Left hindlimb (tissue), 1 donor: ENCODE results near the gene SNRPA.
A peak's percentile ranks its signal among the peaks of the same experiment; 100 is the strongest.
"Not testable (repeated sequence)": the region's sequence is repeated elsewhere in the genome, so short reads cannot be mapped to it uniquely, and the experiment has no call there.

ENCODE experiments used
- DNase-seq: peaks from one replicate; pipeline ENCODE4 v3.0.0-alpha.2; 2018

The SNRPA gene

DNA sequence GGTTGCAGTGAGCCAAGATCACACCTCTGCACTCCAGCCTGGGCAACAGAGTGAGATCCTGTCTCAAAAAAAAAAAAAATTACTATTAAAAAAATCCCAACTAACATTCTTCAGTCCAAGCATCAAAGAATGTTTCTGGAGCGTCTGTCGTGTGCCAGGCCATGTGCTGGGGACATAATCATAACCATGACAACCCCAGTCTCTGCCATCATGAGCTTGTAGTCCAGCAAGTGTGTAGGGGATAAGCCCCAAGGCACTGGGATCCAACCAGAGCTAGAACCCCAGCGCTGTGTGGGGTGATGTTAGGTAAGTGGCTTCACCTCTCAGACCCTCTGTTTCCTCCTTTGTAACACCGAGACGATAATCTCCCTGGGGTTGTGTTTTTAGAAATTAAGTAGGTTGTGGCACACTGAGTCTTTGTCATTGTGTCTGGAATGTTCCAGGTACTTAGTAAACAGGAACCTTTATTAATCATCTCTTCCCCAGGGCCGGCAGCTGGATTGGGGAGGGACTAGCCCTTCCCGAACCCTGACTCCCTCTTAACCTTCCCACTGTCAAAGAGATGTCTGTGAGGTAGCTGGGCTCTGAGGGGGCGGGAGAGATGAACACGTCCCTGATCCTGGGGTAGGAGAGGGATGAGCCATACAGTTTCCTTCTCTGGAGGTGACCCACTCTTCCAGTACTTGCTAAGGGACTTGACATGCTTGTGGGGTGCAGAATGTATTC is 28.9 kb upstream of the SNRPA start:
- DNase-seq = no peak

DNA sequence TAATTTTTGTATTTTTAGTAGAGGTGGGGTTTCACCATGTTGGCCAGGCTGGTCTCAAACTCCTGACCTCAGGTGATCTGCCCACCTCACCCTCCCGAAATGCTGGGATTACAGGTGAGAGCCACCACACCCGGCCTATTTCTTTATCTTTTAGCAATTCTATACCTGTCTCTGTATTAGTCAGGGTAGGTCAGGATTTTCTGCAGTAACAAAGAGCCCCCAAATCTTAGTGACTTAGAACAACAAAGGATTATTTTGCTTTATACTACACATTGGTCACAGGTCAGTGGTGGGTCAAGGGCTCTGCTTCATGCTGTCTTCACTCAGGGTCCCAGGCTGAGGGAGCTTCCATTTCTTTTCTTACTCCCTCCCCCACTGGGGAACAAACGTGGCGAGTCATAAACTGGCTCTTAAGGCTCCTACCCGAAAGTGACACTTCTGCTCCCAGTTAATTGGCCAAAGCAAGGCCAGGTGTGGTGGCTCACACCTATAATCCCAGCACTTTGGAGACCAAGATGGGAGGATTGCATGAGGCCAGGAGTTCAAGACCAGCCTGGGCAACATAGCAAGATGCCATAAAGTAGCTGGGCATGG is 27.2 kb upstream of the SNRPA start:
- DNase-seq = no peak

DNA sequence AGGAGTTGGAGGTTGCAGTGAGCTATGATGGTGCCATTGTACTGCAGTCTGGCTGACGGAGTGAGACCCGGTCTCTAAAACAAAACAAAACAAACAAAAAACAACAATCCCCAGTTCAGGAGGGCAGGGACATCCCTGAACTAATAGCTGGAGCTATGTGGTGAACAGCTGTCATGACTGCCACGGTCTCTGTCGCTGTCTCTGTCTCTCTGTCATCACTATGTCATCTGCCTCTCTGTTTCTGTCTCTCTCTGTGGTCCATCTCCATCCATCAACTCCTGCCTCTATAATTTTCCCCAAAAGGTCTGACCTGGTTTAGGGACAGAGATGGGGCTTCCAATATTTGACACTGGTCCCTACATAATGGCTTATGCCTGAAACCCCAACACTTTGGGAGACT is 26.7 kb upstream of the SNRPA start:
- DNase-seq = no peak

GRCh38 chr19:40724855-40725254 is 26.1 kb upstream of the SNRPA start:
- no peak for DNase-seq

- DNase-seq = no peak
Measured at GRCh38 chr19:40726279-40726678, 24.7 kb upstream of the SNRPA start.

GRCh38 chr19:40730065-40730464 is 20.9 kb upstream of the SNRPA start:
- not testable (repeated sequence) for DNase-seq

- DNase-seq = not testable (repeated sequence)
Measured at GRCh38 chr19:40732304-40732703, 18.7 kb upstream of the SNRPA start.

GRCh38 chr19:40733149-40733548 is 17.9 kb upstream of the SNRPA start:
- no peak for DNase-seq

DNA sequence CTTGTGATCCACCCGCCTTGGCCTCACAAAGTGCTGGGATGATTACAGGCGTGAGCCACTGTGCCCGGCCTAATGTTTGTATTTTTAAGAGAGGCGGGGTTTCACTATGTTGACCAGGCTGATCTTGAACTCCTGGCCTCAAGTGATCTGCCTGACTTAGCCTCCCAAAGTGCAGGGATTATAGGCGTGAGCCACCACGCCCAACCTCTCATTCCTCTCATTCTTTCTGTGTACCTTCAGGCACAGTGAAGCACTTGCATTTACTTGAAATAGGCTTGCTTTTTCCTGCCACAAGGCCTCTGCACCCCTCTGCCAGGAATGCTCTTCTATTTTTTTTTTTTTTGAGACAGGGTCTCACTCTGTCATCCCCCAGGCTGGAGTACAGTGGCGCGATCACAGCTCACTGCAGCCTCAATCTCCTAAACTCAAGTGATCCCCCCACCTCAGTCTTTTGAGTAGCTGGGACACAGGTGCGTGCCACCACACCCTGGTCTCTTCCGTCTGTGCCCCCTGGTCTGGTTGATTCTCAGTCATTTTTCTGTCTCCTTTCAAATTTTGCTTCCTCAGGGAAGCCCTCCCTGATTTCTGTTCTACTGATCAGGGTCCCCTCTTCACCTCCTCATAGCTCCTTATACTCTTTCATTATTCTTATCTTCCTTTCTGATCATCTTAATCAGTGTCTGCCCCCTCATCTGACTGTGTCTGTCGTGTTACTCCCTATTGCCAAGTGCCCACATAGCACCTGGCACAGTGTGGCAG is 15.8 kb upstream of the SNRPA start:
- DNase-seq = no peak

- no peak for DNase-seq
Measured at GRCh38 chr19:40736661-40737060, 14.3 kb upstream of the SNRPA start.

DNA sequence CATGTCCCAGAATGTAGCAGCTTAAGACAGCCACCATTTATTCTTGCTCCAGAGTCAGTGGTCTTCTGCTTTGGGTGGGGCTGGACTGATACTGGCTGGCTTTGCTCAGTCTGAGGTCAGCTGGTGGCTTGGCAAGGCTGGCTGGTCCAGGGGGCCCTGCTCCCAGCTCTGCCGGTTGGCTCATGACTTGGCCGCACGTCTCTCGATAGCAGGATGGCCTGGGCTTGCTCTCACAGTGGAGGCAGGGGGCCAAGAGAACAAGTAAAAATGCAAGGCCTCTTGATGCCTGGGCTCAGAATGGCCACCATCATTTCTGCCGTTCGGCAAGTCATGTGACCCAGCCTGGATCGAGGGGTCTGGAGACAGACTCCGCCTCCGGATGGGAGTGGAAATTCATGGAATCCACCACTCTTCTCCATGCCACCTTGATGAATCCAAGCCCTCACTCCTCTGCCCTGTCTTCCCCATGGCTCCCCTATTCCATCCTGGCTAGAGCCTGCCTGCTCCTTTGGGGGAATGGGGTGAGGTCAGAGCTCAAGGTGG is 13.8 kb upstream of the SNRPA start:
- DNase-seq = no peak

DNA sequence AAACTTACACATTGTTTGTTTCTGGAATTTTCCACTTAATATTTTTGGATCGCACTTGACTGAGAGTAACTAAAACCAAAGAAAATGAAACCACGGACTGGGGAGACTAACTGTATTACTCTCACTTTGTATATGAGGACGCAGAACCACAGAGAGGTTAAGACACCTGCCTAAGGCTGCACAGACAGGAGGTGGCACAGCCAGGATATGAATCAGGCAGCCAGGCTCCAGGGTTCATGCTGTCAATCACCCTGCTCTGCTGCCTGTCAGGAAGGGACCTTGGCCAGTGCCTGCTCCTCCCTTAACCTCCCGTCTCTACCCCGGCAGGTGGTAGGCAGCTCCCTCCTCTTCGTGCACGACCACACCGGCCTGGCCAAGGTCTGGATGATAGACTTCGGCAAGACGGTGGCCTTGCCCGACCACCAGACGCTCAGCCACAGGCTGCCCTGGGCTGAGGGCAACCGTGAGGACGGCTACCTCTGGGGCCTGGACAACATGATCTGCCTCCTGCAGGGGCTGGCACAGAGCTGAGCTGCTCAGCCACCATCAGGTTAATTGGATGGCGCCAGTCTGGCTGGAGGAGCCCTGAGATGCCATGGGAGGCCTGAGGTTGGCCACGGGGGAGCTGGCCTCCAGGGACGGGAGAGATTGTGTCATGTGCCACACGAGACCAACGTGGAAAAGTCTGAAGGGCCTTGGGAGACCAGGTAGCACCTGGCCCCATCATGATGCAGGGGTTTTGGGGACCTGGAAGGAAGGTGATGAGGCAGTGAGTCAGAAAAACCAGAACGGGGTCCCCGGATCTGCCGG is 11.8 kb upstream of the SNRPA start:
- no peak for DNase-seq

DNA sequence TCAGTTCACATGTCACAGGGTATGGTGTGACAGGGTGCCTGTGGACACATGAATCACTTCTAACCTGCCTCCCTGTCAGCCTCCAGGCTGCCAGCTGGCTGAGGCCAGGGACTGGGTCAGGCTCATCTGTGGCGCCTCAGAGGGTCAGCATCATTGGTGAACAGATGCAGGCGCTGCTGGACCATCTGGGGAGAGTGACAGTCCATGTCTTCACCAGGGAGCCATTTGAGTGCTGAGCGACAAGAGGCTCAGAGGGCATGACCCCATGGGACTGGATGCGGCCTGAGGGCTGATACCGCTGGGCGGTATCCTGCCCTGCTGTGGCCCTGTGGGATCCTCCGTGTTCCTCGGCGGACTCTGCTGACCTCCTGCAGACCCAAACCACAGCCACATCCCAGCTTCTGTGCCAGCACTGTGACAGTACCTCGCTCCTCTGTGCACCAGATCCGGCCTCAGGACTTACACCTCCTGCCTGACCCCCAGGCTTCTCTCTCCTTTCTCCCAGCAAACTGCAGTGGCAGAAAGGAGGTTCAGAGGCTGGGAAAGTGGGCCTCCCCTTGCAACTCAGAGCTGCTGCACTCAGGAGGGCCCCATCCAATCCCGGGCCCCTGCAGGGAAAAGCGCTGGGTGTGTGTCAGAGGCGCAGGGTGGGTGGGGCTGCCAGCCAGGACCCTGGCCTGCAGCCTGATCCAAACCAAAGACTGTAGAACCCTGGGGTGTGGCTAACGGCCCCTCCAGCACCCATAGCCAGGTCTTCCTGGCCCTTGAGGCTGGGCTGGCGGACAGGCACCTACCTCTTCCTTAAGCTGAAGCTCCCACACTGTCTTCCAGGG is 10.9 kb upstream of the SNRPA start:
- DNase-seq = no peak

GRCh38 chr19:40740747-40741146 is 10.3 kb upstream of the SNRPA start:
- peak; percentile 83 for DNase-seq

DNA sequence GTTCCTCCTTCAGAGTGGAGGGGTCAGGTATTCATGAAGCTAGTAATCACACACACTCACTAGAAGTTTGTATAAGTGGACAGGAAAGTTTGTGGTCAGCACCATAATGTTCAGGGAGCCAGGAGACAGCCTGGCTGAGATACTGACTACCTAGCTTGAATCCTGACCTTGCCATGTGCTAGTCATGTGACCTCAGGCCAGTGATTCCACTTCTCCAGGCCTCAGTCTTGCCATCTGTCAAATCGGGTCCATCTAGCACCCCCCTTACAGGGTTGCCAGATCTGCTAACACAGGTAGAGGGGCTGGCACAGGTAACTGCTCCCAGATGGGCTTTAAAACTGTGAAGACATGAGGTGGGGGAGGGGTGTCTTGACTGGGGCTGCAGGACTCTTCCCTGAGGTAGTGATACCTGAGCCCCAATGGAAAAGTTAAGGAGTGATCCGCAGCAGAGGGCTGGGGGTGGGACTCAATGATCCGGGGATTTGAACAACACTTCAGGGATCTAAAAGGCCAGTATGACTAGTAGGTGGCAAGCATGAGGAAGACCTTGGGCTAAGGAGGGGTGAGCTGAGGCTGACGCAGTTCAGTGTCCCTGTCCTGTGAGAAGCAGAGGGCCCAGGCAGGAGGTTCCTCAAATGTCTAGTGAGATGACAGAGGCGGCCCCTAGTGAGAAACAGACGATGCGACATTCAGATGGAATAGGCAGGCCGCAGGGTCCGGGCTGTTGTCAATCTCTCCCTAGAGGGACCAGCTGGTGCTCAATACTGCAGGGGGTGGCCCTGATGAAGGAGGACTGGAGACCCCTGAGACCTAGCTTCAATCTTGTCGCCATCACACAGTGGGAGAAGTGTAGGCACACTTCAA is 9.2 kb upstream of the SNRPA start:
- DNase-seq = no peak

GRCh38 chr19:40742477-40742876 is 8.5 kb upstream of the SNRPA start:
- DNase-seq = no peak

DNA sequence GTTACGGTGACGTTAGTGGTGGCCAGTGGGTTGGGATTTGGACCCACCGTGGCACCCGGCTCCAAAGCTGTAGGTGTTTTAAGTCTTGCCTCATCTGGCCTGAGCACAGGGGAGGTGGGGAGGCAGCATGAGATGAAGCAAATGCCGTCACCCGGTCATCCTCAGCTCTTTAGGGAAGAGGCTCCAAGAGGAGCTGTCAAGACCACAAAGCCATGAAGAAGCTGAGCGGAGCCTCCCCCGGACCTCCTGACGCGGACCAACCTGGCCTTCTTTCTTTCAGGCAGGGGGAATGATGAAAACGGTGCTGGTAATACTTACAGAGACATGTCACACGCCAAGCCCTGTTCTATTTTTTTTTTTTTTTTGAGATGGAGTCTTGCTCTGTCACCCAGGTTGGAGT is 8.1 kb upstream of the SNRPA start:
- no peak for DNase-seq

- DNase-seq = no peak
Measured at GRCh38 chr19:40743926-40744325, 7.1 kb upstream of the SNRPA start.

- no peak for DNase-seq
Measured at GRCh38 chr19:40744554-40745401, 6.2 kb upstream of the SNRPA start.

DNA sequence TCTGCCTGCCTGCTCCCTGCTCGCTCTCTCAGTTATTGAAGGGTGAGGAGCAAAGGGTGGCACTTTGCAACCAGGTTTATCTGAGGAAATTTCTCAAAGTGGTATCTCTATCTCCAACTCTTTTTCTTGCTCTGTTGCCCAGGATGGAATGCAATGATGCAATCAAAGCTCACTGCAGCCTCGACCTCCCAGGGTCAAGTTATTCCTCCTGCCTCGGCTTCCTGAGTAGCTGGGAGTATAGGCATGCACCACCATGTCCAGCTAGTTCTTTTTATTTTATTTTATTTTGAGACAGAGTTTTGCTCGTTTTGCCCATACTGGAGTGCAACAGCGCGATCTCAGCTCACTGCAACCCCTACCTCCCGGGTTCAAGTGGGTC is 5.6 kb upstream of the SNRPA start:
- DNase-seq = no peak
